SK-N-SH (cell line): ENCODE results near the gene SNX8. TPM values are rescaled to one million over a fixed set of nuclear protein-coding genes. Genes with fewer than 3 reads are reported as not detected.
"Not testable (repeated sequence)": the region's sequence is repeated elsewhere in the genome, so short reads cannot be mapped to it uniquely, and the experiment has no call there.

Source experiments
- CTCF ChIA-PET: fragments of 300-600, 350-600 bp; formaldehyde crosslinking; extraction: SDS; loops from one replicate; lab custom pipeline; 2021; lab: Yijun Ruan, JAX
- POLR2A ChIA-PET: fragments of 350-600 bp; sonication (Branson Sonifier 250); formaldehyde crosslinking; extraction: SDS; loops from one replicate; lab custom pipeline; 2020; ENCODE audit warnings: antibody characterized with exemption, inconsistent platforms; lab: Yijun Ruan, JAX
- DNase-seq: peaks from one replicate; pipeline ENCODE4 v3.0.0; 2012
- H2AFZ ChIP-seq: fragments of 200-600 bp; sonication (generic); 2 replicates; pipeline ENCODE4 v1.8.1; 2016; ENCODE audit warnings: antibody characterized with exemption, mild to moderate bottlenecking, low read depth
- H3F3A ChIP-seq: fragments of 200-600 bp; sonication (generic); replicated peaks from 2 replicates; pipeline ENCODE3; 2016; ENCODE audit warnings: antibody characterized with exemption, mild to moderate bottlenecking; ENCODE audit not compliant: insufficient read depth
- H3K27ac ChIP-seq, 2 experiments: fragments of 200-500 bp in 1 of 2; fragments of 200-600 bp in 1 of 2; sonication (Bioruptor generic) in 1 of 2; sonication (generic), shearing (Covaris generic) in 1 of 2; 2 replicates each; pipeline versions ENCODE4 v1.5.1 to v1.6.1; 2014 to 2016; ENCODE audit warnings: low read depth in 2 of 2, inconsistent platforms in 1 of 2, low read length in 1 of 2, mild to moderate bottlenecking in 1 of 2, mixed read lengths in 1 of 2
- H3K27me3 ChIP-seq: fragments of 200-600 bp; sonication (generic), shearing (Covaris generic); 2 replicates; pipeline ENCODE4 v1.6.1; 2016; ENCODE audit warnings: mixed run types; ENCODE audit not compliant: insufficient read depth
- H3K36me3 ChIP-seq, 2 experiments: fragments of 200-500 bp in 1 of 2; fragments of 200-600 bp in 1 of 2; sonication (Bioruptor generic) in 1 of 2; sonication (generic) in 1 of 2; replicated peaks in 1 of 2; 2 replicates each; pipeline versions ENCODE3 to v1.5.1; 2014 to 2016; ENCODE audit warnings: low read length in 1 of 2, mild to moderate bottlenecking in 1 of 2; ENCODE audit not compliant: insufficient read depth in 2 of 2, control insufficient read depth in 1 of 2
- H3K4me1 ChIP-seq, 2 experiments: fragments of 200-500 bp in 1 of 2; fragments of 200-600 bp in 1 of 2; sonication (Bioruptor generic) in 1 of 2; sonication (generic), shearing (Covaris generic) in 1 of 2; 2 replicates each; pipeline versions ENCODE4 v1.5.1 to v1.6.1; 2014 to 2016; ENCODE audit warnings: low read depth in 1 of 2, low read length in 1 of 2, mixed run types in 1 of 2; ENCODE audit not compliant: insufficient read depth in 2 of 2, control insufficient read depth in 1 of 2
- H3K4me2 ChIP-seq: fragments of 200-600 bp; sonication (generic), shearing (Covaris generic); 2 replicates; pipeline ENCODE4 v1.6.1; 2017; ENCODE audit warnings: mixed run types
- H3K4me3 ChIP-seq, 2 experiments: fragments of 200-500 bp in 1 of 2; fragments of 200-600 bp in 1 of 2; sonication (Bioruptor generic) in 1 of 2; sonication (generic), shearing (Covaris generic) in 1 of 2; 2 replicates each; pipeline versions ENCODE4 v1.5.1 to v1.8.1; 2014 to 2016; ENCODE audit warnings: low read depth in 2 of 2, inconsistent platforms in 1 of 2, low read length in 1 of 2, mild to moderate bottlenecking in 1 of 2, mixed read lengths in 1 of 2, moderate library complexity in 1 of 2
- H3K79me2 ChIP-seq: fragments of 200-600 bp; sonication (generic); 2 replicates; pipeline ENCODE4 v1.8.1; 2017; ENCODE audit warnings: mild to moderate bottlenecking; ENCODE audit not compliant: insufficient read depth
- H3K9ac ChIP-seq: fragments of 200-600 bp; sonication (generic); 2 replicates; pipeline ENCODE4 v1.6.1; 2017; ENCODE audit warnings: mixed run types
- H3K9me2 ChIP-seq: fragments of 200-600 bp; sonication (generic); 2 replicates; pipeline ENCODE4 v1.6.1; 2017; ENCODE audit warnings: mixed run types
- H3K9me3 ChIP-seq: fragments of 200-600 bp; sonication (generic); 2 replicates; pipeline ENCODE4 v1.6.1; 2017; ENCODE audit warnings: mixed run types, mild to moderate bottlenecking, moderate library complexity
- H4K20me1 ChIP-seq: fragments of 200-600 bp; sonication (generic); 2 replicates; pipeline ENCODE4 v1.6.1; 2017; ENCODE audit warnings: mild to moderate bottlenecking, mixed run types; ENCODE audit not compliant: insufficient read depth
- FOXJ3 ChIP-seq: sonication (generic); formaldehyde crosslinking; IDR thresholded peaks from 2 replicates; pipeline ENCODE4 v1.5.1; 2020; ENCODE audit warnings: mild to moderate bottlenecking, missing genetic modification reagents
- RCOR1 ChIP-seq: fragments of 150-350 bp; IDR thresholded peaks from 2 replicates; pipeline ENCODE4 v1.6.1; 2017; ENCODE audit warnings: antibody characterized with exemption, low read length
- TAF1 ChIP-seq: IDR thresholded peaks from 2 replicates; pipeline ENCODE4 v1.6.1; 2012; ENCODE audit warnings: low read depth, mild to moderate bottlenecking, low read length, moderate library complexity, borderline replicate concordance
- WGBS: methylation state at CpG from one replicate; pipeline ENCODE4 v1.1.6; 2017; ENCODE audit warnings: low lambda C conversion rate; 5-methylcytosine and 5-hydroxymethylcytosine counted together
- polyA plus RNA-seq, 3 experiments: library from polyadenylated mRNA; depleted of rRNA; stranded (reverse); fragments of >200 nt; gene quantifications; 2 replicates each; pipeline ENCODE4 v1.2.3, GENCODE V29; 2012
- TF ChIP-seq, protein P1 (sequence below): fragments of 200-600 bp; sonication (generic); IDR thresholded peaks from 2 replicates; pipeline ENCODE4 v1.6.1; 2017; ENCODE audit warnings: antibody characterized with exemption, mild to moderate bottlenecking, moderate library complexity
- TF ChIP-seq, protein P2 (sequence below): IDR thresholded peaks from 2 replicates; pipeline ENCODE4 v1.6.1; 2012; ENCODE audit warnings: mild to moderate bottlenecking, low read depth, low read length, moderate library complexity

Gene SNX8
- polyA plus RNA-seq, 1 of the 3 experiments (the other 2 are of a cell fraction): 20.6 TPM

GRCh38 chr7:2336626-2337299 is 22.5 kb upstream of the SNX8 start:
- ChIA-PET POLR2A (interaction anchor here (0.7 kb wide), 1 partner anchor 11 kb away, joined by 3 read pairs; no protein-coding TSS in a partner anchor), CTCF (interaction anchor here (1.2 to 3.1 kb wide), 3 partner anchors 11 to 91 kb away, joined by 3 to 18 read pairs (median 3); no protein-coding TSS in a partner anchor)
- Histone ChIP-seq H3K4me1 (no peaks in the 10 kb centered on the region), H3K4me3 (no peak overlapping the region), H3K9ac (no peak overlapping the region), H3K79me2 (peaks cover 8% of the 10 kb centered on the region; the same call in 1 of the 2 replicates), H3K27ac (no peak overlapping the region), H3K9me3 (no peaks in the 10 kb centered on the region), H3K9me2 (no peaks in the 10 kb centered on the region), H3K4me2 (no peak overlapping the region), H3K27me3 (no peaks in the 10 kb centered on the region), H4K20me1 (no peaks in the 10 kb centered on the region), H3K36me3 (peaks cover 0 to 10% of the 10 kb centered on the region in 2 experiments), H2AFZ (no peak overlapping the region), H3F3A (no peaks in the 10 kb centered on the region)
- WGBS: 95% methylated on average over 20 of the region's 20 CpGs
- TF ChIP-seq RCOR1 (no peak), TAF1 (no peak), FOXJ3 (CRISPR knock-in tag) (no peak)
- TF ChIP-seq, protein P1, sequence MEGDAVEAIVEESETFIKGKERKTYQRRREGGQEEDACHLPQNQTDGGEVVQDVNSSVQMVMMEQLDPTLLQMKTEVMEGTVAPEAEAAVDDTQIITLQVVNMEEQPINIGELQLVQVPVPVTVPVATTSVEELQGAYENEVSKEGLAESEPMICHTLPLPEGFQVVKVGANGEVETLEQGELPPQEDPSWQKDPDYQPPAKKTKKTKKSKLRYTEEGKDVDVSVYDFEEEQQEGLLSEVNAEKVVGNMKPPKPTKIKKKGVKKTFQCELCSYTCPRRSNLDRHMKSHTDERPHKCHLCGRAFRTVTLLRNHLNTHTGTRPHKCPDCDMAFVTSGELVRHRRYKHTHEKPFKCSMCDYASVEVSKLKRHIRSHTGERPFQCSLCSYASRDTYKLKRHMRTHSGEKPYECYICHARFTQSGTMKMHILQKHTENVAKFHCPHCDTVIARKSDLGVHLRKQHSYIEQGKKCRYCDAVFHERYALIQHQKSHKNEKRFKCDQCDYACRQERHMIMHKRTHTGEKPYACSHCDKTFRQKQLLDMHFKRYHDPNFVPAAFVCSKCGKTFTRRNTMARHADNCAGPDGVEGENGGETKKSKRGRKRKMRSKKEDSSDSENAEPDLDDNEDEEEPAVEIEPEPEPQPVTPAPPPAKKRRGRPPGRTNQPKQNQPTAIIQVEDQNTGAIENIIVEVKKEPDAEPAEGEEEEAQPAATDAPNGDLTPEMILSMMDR: no peak
- TF ChIP-seq, protein P2, sequence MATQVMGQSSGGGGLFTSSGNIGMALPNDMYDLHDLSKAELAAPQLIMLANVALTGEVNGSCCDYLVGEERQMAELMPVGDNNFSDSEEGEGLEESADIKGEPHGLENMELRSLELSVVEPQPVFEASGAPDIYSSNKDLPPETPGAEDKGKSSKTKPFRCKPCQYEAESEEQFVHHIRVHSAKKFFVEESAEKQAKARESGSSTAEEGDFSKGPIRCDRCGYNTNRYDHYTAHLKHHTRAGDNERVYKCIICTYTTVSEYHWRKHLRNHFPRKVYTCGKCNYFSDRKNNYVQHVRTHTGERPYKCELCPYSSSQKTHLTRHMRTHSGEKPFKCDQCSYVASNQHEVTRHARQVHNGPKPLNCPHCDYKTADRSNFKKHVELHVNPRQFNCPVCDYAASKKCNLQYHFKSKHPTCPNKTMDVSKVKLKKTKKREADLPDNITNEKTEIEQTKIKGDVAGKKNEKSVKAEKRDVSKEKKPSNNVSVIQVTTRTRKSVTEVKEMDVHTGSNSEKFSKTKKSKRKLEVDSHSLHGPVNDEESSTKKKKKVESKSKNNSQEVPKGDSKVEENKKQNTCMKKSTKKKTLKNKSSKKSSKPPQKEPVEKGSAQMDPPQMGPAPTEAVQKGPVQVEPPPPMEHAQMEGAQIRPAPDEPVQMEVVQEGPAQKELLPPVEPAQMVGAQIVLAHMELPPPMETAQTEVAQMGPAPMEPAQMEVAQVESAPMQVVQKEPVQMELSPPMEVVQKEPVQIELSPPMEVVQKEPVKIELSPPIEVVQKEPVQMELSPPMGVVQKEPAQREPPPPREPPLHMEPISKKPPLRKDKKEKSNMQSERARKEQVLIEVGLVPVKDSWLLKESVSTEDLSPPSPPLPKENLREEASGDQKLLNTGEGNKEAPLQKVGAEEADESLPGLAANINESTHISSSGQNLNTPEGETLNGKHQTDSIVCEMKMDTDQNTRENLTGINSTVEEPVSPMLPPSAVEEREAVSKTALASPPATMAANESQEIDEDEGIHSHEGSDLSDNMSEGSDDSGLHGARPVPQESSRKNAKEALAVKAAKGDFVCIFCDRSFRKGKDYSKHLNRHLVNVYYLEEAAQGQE: no peak
- DNase-seq: no peak

- DNase-seq, H3K79me2 ChIP-seq, H3F3A ChIP-seq, H3K9ac ChIP-seq, H3K9me2 ChIP-seq, H3K4me2 ChIP-seq, H2AFZ ChIP-seq, H3K27ac ChIP-seq, H3K4me3 ChIP-seq, H4K20me1 ChIP-seq, H3K4me1 ChIP-seq, H3K27me3 ChIP-seq, H3K9me3 ChIP-seq: not testable (repeated sequence)
- WGBS: 91% methylated on average over 4 of the region's 4 CpGs
- ChIA-PET CTCF (interaction anchor here (1.2 to 3.0 kb wide), 2 partner anchors 12 to 15 kb away, joined by 3 to 10 read pairs; no protein-coding TSS in a partner anchor), POLR2A (interaction anchor here (0.6 to 1.1 kb wide), 2 partner anchors 14 to 23 kb away, joined by 4 to 5 read pairs; no protein-coding TSS in a partner anchor)
- H3K36me3 ChIP-seq: peaks cover 0 to 10% of the 10 kb centered on the region in 2 experiments
Observed at GRCh38 chr7:2332606-2333231, 18.5 kb upstream of the SNX8 start.
